Measurements from ENCODE around the gene DLX3.

Gene DLX3

DNA sequence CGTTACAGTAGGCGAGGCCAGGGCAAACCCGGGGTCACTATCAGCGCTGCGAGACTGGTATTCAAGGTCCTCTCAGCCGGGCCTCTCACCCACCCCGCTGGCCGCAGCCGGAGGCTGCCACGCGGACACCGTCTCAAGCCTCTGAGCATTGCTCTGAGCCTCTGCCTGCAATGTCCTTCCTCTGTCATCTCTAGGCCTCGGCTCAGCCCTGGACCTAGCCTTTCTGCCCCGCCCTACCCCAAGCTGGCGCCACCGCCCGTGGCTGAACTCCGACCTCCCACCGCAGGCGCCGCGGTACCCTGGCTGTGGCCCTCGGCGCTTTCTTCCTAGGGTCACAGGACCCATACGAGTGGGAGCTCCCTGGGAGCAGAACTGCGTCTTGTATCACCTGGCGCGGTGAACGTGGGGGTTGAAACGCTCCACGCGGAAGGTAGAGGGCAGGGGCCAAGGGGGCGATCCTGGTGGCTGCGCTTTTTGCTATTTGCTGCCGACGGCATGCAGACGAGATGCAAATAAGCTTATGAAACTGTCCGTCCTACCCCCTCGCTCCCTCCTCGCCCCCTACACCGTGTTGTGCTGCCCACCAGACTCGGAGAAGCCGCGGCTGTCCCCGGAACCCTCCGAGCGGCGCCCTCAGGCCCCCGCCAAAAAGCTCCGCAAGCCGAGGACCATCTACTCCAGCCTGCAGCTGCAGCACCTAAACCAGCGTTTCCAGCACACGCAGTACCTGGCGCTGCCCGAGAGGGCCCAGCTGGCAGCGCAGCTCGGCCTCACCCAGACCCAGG is 22.3 kb downstream of the DLX3 start:
- TF ChIP-seq, protein P1, sequence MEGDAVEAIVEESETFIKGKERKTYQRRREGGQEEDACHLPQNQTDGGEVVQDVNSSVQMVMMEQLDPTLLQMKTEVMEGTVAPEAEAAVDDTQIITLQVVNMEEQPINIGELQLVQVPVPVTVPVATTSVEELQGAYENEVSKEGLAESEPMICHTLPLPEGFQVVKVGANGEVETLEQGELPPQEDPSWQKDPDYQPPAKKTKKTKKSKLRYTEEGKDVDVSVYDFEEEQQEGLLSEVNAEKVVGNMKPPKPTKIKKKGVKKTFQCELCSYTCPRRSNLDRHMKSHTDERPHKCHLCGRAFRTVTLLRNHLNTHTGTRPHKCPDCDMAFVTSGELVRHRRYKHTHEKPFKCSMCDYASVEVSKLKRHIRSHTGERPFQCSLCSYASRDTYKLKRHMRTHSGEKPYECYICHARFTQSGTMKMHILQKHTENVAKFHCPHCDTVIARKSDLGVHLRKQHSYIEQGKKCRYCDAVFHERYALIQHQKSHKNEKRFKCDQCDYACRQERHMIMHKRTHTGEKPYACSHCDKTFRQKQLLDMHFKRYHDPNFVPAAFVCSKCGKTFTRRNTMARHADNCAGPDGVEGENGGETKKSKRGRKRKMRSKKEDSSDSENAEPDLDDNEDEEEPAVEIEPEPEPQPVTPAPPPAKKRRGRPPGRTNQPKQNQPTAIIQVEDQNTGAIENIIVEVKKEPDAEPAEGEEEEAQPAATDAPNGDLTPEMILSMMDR (IDR thresholded peaks at IDR 0.05) = no peak

DNA sequence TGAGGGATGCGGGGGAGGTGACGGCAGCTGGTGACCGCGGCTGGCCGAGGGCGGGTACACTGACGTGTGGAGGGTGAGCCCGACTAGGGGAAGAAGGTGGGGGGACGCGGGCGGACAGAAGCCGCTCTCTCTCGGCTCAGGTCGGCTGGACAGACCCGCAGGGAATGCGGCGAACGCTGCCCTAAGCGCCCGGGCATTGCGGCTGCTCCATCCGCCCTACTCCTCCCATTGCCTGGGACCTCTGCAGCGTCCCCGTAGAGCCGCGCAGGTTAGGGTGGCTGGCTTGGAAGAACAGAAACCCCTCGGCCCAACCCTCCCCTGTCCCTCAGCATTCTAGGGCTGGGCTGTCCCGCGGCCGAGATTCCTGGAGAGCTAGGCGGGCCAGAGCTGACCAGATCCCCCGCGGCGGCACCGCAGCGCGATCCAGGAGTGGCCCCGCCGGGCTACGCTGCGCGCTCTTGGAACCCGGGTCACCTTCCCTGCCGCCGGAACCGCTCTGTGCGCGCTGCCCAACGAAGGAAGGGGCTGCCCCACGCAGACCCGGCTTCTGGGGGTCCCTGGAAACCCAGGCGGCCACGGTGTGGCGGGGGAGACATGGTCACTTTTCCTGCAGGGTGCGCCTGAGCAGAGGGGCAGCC is 23.1 kb downstream of the DLX3 start:
- TF ChIP-seq, protein P1 (IDR thresholded peaks at IDR 0.05) = no peak

DNA sequence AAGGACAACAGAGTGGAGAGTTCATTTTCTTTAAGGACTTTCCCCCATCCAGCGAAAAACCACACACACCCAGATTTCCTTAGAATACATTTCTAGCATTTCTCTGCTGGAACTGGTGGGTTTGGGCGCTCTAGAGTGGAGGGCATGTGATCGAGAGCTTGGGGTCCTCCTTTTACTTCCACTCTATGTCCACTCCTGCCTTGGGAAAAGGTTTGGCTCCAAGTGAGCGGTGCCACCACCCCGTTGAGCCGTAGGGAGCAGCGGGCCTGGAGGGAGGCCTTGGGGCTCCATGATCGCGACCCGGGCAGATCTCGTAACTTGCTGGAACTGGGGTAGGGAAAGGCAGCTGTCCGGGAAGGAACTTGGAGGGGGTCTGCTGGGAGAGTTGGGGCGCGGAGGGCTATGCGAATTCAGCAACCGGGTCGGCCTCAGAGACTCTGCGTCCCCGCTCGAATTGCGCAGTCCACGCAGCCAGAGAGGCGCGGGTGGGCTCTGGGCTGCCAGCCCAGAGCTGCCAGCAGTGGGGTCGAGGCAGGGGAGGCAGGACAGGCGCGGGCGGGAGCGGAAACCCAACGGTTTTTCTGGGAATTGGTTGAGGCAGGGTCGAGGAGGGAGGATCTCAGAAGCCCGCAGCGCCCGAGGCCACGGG is 23.7 kb downstream of the DLX3 start:
- TF ChIP-seq, protein P1 (IDR thresholded peaks at IDR 0.05) = no peak

DNA sequence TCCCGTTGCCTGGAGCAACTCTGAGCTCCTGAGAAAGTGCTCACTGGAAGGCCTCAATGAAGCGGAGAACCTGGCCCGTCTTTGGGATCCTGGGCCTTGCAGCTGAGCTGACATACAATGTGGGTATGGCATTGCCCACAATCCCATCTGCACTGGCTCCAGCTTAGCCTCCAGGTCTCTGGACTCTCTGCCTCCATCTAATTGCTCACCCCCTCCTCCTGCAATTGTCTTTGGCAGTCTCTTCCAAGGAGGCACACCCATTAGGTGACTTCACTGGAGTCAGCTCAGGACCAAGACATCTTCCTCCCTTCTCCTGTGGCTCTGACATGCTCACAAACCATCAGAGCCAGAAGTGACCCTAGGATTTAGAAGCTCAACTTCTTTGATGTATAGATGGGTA is 24.5 kb downstream of the DLX3 start:
- TF ChIP-seq, protein P1 (IDR thresholded peaks at IDR 0.05) = no peak

- TF ChIP-seq, protein P1 (IDR thresholded peaks at IDR 0.05) = no peak
Measured at GRCh38 chr17:49969795-49970389, 25.1 kb downstream of the DLX3 start.

- TF ChIP-seq, protein P1 (IDR thresholded peaks at IDR 0.05) = no peak
Measured at GRCh38 chr17:49969134-49969759, 25.8 kb downstream of the DLX3 start, which contains the start of gene DLX4. Gene DLX4 (plus strand): TSS chr17:49969190. CDS start chr17:49969469, 279 bp downstream.

Data from LNCAP (cell line).